Esophagus mucosa (tissue), 1 donor: ENCODE data around the gene NID1. TPM values are rescaled to one million over a fixed set of nuclear protein-coding genes. Genes with fewer than 3 reads are reported as not detected.
A peak's percentile ranks its signal among the peaks of the same experiment; 100 is the strongest.

Experiments used
- ATAC-seq: fragments of 200-7000 bp; cut with Tn5 transposase; one replicate; pipeline ENCODE4 v1.9.1; 2020
- total RNA-seq: library from RNA; stranded (reverse); gene quantifications from one replicate; pipeline ENCODE4 v1.2.4, GENCODE V29; 2023
- donor health status: DM: yes; HTN: yes; CAD: no.

Gene NID1
- total RNA-seq, 1 donor from 2014 or later, result 5.3 TPM

DNA sequence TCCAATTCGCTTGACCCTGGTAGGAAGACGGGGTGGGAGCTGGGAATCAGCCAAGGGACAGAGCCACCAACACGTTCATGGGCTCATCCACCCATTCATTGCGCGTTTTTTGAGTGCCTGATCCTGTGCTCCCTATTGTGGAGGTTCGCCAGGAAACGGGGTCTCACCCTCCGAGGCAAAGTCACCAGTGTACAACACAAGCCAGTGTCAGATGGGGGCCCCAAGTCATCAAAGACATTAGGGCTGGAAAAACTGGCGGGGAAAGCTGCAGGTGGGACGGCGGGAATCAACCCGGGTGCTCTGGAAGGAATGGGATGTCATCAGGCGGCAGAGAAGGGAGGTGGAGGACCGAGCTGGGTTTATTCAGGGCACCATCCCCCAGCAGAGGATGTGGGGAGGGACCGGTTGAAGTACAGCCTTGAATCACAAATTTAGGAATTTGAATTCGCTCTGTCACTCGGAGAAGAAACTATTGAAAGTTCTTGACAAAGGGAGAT is 667 bp upstream of the NID1 start:
- ATAC-seq, result no peak

DNA sequence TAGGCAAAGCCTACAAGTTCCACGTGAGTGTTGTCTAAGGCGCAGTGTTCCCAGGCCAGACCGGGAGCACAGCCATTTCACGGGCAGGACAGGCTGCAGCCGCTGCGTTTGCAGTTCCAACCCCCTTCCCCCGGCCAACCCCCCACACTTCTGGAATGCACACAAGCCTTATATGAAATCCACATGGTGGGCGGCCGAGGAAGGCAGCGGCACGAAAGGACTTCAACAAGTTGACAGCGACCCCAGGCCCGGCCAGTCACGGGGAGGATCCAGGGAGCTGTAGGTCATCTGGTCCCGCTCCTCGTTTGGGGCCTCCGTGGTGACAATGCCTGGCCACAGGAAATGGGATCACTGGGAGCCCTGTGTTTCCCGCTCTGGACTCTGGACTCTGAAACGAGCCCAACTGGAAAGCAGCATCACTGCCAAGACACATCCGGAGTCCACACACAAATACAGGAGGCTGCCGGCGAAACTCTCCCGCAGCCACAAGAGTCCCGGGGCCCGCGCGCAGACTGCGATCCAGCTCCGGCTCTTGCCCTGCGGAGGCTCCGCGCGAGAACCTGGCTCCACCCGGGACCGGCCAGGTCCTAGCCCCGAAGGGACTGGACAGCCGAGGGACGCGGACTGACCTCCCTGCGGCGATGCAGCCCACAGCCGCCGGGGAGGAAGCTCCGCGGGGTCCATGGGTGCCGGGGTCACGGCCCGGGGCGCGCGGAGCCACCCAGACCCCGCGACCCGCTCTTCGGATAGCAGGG is 794 bp downstream of the NID1 start:
- ATAC-seq, result peak; percentile 47

DNA sequence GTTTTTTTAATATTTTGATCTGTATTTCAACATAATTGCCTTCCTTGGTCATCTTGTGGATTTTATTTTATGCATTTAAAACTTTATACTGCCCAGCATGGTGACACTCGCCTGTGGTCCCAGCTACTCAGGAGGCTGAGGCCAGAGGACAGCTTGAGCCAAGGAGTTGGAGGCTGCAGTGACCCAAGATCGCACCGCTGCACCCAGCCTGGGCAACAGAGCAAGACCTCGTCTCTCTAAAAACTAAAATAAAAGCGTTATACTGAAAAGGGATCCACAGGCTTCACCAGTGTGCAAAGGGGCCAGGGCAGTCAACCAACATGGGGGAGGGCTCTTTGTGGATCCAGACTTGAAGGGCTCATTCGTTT is 1.4 kb downstream of the NID1 start:
- ATAC-seq, result no peak

DNA sequence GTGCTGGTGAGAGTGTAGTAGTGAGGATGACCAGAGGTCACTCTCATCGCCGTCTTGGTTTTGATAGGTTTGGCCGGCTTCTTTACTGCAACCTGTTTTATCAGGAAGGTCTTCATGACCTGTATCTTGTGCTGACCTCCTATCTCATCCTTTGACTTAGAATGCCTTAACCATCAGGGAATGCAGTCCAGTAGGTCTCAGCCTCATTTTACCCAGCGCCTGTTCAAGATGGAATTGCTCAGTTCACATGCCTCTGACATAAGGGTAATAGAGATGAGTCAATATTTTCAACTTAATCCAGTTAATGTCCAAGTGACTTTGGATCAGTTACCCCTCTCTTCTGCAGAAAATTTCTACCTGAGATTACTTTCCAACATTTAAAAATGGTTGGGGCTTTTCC is 4.6 kb downstream of the NID1 start:
- ATAC-seq, result no peak

DNA sequence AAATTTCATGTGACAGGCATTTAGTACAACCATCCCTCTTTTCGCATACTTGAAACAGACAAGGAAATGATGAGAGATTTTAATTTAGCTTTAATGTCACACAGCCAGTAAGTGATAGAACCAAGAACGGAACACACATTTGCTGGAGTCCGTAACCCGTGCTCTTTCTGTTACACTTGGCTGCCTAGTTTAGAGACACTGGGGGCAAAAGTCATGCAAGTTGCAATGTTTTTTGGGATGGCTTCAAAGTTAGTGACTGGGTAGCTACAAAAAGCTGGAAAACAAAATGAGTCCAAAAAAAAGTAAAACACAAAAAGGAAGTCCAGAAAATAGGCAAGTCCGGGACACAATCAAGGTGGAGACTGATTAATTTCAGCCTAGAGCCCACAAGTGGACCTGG is 5.9 kb downstream of the NID1 start:
- no peak for ATAC-seq

DNA sequence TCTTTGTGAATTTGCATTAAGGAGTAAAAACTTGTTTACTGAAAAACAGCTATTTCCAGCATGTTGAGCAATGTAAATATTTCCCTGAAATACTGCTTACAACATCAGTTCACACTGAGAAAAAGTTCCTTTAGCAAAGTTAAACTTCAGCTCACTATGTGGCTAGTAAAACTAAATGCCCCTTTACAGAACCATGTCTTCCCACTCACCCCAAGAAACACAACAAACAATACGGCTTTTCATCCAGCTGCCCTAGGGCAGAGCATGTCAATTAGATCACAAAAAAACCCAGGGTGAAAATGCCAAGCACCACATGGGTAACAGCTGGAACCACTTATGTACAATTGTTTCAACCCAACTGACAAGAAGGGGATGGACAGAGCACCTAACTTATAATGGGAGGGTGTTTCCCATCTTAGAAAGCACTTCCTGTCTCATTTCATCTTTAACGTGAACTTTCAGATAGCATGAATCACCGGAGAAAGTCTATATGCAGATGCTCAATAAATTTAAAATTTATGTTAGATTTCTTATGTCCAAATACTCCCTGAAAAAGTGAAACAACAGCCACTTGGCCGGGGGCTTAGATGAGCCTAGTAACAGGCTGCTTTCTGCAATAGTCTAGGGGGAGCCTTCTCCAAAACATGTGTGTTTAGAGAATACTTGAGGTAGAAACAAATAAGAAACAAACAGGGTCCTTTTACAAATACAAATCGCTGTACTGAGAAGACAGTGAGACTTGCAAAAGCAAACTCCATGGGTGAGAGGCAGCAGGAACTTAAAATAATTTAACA is 6.6 kb downstream of the NID1 start:
- ATAC-seq, result no peak

DNA sequence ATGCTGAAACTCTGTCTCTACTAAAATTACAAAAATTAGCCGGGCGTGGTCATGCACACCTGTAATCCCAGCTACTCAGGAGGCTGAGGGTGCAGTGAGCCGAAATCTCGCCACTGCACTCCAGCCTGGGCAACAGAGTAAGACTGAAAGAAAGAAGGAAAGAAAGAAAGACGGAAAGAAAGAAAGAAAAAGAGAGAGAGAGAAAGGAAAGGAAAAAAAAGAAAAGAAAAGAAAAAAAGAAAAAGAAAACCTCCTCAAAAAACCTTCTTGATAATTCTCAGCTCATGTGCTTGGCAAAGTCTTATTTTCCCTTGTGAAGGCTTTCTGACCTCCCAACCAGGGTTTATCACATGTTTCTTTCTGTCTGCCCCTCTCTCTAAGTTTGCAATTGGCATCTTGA is 7.3 kb downstream of the NID1 start:
- ATAC-seq, result no peak

DNA sequence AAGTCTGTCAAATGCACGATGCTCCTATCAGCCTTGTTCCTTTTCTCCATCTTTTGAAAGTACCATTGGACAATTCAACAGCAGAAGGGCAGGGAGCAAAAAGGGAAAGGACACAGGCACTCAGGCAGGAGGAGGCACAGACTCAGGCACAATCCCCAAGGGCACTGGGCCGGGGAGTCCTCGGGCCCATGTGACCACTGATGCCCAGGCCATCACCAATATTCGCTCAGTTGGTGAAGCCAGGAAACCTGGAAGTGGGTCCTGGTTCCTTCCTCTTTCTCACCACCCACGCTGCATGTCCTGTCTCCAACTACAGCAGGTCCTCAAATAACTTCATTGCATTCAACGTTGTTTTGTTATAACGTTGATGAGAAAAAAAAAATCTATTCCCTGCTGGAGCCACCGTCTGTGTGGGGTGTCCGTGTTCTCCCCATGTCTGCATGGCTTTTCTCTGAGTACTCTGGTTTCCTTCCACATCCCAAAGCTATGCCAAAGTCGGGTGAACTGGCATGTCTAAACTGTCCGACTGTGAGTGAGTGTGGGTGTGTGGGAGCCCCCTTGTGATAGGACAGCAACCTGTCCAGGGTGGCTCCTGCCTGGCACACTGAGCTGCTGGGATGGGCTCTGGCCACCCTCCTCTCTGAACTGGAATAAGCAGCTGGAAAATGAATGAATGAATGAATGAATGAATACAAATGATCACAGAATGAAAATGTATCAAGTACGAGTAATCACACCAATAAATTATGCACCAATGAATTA is 12.5 kb downstream of the NID1 start:
- no peak for ATAC-seq

DNA sequence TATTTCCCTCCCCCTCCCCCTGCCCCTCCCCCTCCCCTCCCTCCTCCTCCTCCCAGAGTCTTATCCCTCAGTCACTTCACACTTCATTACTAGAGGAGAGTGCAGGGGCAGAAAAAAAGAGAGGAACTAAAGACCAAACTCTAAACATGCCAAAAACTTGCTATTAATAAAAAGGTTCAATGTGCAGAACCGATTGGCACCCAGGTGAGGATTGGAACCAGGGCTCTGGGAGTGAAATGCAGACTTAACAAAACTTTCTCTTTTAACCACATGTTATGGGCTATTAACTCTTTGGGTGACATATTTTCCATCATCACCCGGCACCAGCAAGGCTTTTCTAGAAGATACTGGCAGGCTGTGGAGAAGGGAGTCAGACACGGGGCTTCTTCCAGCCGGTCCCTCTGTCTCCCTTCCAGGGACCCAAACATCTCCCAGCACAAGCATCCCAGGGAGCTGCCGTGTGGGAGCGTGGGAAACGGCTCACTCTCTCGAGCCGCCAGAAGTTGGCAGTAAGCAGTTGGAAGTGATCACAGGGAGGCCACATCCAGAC is 13.6 kb downstream of the NID1 start:
- no peak for ATAC-seq

DNA sequence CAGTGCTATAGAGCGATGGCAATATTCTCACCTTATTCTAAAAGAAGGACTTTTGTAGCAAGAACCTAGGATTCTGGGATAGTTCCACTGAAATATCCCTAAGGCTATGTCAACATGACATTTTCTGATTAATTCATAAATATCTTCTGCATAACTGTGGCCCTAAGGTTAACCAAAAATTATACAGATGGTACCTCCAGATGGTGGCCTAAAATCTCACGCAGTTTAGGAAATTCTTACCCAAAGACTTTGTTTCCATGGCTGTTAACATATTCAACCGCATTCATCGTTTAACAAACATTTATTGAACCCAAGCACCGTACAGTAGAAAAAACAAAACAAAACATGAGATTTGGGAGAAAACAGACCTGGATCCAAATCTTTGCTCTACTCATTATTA is 19.1 kb downstream of the NID1 start:
- ATAC-seq, result no peak

DNA sequence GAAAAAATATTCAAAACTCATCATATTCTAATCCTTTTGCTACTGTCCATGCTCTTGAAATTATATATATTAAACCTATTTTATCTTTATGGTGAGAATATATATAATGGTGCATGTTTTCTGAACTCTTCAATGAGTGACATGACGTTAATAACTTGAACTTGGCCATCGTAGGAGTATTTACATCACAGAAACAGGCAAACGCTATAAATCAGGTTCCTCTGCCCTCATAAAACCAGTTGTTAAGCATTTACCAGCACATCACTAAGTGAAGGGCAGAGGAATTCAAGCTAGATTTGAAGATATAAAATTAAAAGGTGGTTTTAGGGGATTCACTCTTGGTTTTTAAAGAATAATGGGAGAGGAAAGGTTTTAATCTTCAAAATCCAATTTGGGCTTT is 20.5 kb downstream of the NID1 start:
- no peak for ATAC-seq

DNA sequence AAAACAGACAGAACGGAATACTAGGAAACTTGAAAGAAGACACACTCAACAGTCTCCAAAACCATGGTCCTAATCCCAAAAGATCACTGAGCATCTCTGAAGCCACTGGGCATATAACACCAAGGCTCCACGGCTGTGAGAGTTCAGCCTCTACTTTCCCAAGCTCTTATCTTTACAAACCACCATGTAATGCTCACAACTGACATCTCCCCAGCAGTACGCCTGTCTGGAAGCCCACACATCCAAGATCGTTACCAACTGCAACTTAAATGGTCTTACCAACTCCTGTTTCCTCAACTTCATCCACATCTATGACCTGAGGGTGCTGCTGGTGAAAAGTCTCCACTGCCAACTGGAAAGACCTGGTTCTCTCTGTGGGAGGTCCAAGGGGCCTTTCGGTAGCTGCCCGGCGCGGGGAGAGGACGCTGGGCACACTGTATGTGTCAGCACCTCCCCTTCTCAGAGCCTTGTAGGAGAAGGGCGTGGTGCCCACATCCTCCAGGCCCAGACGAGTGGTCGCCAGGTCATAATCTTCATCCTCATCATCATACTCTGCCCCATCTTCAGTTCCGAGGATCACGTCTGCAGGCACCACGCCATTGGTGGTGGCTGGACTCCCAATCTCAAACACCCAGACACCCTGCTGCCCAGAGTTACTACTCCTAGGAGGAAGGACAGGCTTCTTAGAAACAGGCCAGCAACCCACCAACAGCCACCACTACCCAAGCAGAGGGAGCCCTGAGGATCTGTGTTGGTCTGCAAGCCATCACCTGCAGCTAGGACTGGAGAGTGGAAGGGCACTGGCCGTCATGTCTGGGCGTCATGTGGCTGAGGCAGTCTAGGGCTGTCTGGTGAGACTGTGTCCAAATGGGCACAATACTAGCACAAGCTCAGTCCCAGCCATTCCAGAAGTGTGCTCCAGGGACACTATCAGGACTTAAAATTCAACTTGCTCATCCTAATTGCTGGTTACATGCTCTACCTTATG is 23.0 kb downstream of the NID1 start:
- no peak for ATAC-seq

DNA sequence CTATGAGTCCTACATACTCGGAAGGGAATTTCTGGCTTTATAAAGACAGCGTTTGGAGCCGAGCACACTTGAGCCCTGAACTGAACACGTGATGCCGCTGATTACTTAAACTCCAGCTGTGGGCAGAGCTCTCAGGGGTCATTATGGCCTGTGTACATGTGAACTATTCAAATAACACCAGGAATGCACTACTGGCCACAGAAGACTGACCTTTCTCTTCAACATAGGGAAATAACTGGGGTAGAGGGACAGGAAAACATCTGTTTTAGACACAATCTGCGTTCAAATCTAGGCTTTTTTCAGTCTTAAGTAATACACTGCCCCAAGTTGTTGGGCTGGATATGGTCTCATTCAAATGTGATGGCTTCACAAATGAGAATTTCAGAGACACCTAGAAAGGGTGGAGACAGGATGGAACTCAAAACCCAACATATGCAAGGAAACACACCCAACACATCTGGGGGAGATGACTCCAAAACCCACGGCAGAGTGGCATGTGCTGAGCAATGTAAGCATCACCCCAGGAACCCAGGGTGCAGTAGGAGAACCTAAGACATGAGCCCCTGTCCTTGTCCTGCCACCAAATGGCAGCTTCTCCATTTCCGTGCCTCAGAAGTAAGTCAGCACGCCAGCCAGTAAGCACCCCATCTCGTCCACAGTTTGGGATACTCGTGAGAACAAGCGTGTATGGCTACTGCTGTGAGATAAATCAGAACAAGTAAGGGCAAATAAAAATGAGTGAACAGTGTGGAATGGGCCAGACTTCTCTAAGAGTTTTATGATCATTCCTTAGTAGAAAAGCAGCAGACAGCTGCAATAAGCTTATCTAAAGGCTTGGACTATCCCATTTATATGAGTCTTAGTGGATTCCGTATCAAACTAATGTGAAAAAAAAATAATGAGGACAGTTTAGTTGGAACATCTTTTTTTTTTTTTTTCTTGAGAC is 24.9 kb downstream of the NID1 start:
- ATAC-seq, result no peak

DNA sequence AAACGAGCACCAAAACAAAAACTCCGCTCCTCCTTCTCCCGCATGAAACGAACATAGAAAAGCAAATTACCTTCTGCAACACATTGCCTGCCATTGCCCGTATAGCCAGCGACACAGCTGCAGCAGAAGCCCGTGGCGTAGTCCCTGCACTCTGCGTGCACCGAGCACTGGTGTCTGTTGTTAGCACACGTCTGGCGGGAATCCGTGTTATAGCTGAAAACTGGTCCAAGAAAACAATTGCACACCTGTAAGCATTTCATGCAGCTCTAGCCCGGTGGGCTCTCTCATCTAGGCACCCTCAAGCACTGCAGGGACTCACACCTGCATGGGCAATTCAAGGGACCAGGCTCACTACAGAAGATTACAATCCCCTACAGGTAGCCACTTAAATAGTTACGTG is 26.9 kb downstream of the NID1 start:
- no peak for ATAC-seq

DNA sequence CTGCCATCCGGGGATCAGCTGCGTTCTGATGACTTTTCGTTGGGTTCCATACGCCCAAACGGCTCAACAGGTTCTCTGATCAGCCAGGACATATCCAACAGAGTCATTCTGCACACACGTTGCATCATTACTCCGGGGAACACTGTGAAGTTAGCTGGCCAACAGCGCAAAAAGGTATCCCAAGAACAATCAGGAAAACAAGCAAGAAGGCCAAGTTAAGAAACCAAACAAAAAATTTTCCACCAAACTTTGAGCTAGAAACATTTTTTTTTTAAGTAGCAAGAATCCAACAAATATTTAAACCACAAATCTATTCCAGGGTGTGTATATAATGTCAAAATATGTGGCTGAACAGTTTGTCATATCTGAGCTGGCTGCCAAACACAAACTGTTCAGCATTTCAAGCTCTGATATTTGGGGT is 29.2 kb downstream of the NID1 start:
- ATAC-seq, result no peak

DNA sequence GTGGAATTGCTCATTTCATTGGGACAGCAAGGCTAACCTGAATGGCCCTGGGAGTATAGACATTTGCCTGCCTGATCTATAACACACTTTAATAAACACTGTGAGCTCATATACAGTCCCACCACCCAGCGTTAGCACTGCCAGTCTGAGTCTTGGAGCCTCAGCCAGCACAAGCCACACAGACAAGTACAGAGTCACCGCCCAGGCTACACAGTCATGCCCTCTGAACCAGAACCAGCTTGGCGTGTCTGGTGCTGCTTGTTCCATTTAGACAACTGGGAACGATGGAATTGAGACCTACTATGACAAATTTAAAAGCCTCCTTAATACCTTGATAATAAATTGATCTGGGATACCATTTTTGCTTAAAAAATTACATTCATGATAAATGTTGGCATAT is 31.6 kb downstream of the NID1 start:
- peak; percentile 39 for ATAC-seq

DNA sequence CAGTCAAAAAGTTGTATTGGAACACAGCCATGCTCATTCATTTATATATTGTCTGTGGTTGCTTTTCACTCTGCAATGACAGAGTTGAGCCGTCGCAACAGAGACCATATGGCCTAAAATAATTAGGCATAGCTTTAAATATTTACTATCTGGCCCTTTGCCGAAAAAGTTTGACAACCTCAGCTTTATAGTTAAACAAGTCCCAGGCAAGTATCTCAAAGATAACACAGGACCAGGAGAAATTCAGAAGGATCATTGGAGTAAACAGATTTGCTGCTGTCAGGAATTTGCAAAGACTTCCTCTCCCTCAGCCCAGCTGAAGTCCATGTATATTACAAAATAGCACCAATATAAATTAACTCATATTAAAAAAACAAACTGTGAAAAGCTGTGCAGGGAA is 34.4 kb downstream of the NID1 start:
- ATAC-seq, result no peak

DNA sequence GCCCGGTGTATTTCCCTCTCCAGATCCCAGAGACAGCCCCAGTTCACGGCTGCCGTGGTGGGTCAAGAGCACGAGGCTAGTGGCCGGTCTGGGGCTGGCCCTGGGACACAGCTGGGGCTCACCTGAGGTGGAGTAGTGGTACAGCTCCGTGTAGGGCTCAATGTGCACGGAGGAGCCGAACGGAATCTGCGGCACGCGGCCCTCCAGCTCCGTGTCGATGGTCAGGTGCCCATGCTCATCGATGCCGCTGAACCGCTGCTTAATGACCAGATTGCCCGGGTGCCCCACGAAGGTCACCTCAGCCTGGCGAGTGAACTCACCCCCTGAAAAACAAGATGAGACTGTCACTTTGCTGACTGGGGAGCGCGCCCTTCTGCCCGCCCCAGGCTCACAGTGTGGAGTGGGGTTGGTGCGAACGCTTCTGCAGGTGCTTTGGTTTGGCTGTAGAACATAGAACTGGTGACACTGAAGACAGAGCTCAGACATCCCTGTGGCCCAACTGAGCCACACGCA is 35.4 kb downstream of the NID1 start:
- ATAC-seq, result no peak

DNA sequence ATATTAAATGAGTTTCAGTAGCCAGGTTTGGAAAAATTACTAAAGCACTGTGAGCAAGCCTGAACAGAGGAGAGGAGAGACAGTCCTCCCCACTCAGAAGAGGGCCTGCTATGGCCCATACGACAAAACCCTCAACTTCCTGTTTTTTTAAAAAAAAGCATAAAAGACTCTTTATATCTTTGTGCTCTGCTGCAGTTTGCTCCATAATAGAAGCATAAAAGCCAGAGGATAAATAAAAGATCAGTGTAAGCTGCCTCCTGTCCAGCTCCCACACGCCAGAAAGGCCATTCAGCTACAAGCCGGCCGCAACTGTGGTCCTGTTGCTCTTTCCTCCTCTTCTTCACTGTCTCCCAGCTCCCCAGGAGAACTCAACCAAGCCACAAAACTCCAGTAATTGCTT is 37.8 kb downstream of the NID1 start:
- ATAC-seq, result no peak

DNA sequence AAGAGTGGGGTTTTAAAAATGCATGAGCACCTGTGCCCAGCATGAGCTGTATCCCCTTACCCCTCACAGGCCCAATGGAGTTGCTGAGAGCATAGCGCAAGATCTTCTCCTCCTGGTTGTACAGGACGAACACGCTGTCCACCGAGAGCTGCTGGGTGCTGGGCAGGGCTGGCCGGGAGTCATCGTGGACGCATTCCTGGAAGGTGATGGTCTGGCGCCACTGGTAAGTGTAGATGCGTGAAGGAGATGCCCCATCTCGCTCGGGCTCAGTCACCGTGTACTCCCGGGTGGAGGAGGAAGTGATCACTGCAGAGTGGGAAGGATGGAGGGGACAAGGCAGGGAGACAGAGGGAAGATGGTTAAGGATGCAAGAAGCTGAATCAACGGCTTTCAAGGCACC is 39.1 kb downstream of the NID1 start:
- no peak for ATAC-seq
